SH-SY5Y (cell line): ENCODE measurements around the gene SSNA1.

Experiments
- GATA2 ChIP-seq: IDR thresholded peaks from 2 replicates; pipeline ENCODE4 v1.6.1; 2011; ENCODE audit warnings: mild to moderate bottlenecking, low read depth, low read length
- GATA3 ChIP-seq: IDR thresholded peaks from 2 replicates; pipeline ENCODE4 v1.6.1; 2011; ENCODE audit warnings: low read depth, mild to moderate bottlenecking, low read length, moderate library complexity

GRCh38 chr9:137198902-137199283, 10.4 kb downstream of the SSNA1 start:
- TF ChIP-seq GATA3 = no peak
- no peak for TF ChIP-seq GATA2
